ENCODE data around the gene ENTPD8.

ENTPD8 gene

DNA sequence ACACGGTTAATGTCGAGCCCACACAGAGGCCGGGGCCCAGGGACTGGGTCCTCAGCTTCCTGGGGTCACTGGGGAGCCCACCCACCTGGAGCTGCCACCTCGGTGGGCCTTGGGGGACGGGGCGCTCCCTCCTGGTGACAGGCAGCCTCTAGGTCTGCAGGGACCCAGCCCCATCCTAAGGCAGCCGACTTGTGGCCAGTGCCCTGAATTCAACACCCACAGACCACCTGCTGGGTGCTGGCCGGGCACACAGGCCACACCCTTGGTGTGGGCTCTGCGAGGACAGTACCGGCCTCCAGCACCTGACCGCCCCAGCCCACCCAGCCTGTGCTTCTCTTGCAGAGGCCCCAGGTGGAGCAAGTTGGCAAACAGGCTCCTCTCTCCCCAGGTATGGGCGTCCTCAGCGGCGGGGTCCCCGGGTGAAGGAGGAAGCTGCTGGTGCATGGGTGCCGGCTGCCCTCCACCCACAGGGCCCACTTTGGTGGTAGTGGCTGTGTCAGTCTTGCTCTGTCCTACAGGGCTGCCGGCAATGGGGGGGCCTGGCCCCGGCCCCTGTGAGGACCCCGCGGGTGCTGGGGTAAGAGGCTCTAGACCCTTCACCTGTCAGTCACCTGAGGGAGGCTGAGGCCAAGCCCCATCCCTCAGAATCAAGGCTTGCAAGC, 8.3 kb downstream of the ENTPD8 start:
- no peak overlapping the region for H3K4me3 ChIP-seq (ENCODE audit: low read length)
- no peak for DNase-seq (ENCODE audit: low read depth)
- TF ChIP-seq, protein P1, sequence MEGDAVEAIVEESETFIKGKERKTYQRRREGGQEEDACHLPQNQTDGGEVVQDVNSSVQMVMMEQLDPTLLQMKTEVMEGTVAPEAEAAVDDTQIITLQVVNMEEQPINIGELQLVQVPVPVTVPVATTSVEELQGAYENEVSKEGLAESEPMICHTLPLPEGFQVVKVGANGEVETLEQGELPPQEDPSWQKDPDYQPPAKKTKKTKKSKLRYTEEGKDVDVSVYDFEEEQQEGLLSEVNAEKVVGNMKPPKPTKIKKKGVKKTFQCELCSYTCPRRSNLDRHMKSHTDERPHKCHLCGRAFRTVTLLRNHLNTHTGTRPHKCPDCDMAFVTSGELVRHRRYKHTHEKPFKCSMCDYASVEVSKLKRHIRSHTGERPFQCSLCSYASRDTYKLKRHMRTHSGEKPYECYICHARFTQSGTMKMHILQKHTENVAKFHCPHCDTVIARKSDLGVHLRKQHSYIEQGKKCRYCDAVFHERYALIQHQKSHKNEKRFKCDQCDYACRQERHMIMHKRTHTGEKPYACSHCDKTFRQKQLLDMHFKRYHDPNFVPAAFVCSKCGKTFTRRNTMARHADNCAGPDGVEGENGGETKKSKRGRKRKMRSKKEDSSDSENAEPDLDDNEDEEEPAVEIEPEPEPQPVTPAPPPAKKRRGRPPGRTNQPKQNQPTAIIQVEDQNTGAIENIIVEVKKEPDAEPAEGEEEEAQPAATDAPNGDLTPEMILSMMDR (conservative IDR thresholded peaks at IDR 0.05; ENCODE audit: low read depth, low read length): no peak

DNA sequence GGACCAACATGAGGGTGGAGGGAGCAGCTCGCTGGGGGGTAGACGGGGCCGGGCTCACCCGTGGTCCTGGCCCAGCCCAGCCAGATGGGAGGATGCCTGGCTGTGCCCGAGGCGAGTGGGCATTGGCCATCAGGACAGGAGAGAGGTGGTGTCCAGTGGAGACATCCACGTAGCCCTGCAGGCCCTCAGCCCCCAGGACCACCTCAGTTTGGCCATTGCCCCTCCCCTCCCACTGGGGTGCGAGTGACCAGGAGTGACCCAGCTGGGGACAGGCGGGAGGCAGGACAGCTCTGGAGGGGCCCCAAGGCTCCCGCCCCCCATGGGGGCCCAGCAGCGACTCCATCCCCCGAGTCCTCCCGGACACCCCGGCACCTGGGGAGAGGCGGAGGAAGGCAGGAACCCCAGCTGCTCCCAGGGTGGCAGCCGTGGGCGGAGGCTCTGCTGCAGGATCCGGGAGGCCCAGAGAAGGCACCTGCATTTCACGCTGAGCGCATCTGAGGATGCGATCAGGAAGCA, 9.7 kb downstream of the ENTPD8 start:
- no peak overlapping the region for H3K4me3 ChIP-seq (ENCODE audit: low read length)
- no peak for DNase-seq (ENCODE audit: low read depth)
- TF ChIP-seq, protein P1 (conservative IDR thresholded peaks at IDR 0.05; ENCODE audit: low read depth, low read length): no peak

DNA sequence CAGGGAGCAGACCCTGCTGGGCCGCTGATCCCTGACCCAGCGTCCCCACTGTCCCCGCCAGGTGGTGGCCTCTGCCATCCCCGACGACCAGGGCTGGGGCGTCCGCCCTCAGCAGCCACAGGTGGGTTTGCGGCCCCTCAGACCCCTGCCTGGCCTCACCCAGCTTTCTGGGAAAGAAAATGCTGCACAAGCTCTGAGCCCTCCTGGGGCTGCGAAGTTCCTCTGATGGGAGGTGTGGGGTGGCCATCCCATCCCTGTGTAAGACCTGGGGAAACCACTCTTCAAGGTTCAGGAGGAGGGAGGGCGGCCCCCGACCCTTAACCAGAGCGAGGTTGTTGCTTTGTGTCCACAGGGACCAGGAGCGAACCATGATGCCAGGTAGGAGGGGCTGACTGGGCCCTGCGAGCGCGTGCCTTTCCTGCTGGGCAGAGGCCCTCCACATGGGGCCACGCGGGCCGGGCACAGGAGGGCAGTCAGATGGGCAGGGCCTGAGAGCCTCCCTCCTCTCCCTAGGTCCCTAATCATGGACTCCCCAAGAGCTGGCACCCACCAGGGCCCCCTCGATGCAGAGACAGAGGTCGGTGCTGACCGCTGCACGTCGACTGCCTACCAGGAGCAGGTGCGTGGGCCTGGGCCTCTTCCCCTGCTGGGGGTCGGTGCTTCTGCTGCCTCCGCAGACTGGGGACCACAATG, 10.3 kb downstream of the ENTPD8 start:
- TF ChIP-seq, protein P1 (conservative IDR thresholded peaks at IDR 0.05; ENCODE audit: low read depth, low read length): no peak
- DNase-seq (ENCODE audit: low read depth): no peak
- H3K4me3 ChIP-seq (ENCODE audit: low read length): no peak overlapping the region

DNA sequence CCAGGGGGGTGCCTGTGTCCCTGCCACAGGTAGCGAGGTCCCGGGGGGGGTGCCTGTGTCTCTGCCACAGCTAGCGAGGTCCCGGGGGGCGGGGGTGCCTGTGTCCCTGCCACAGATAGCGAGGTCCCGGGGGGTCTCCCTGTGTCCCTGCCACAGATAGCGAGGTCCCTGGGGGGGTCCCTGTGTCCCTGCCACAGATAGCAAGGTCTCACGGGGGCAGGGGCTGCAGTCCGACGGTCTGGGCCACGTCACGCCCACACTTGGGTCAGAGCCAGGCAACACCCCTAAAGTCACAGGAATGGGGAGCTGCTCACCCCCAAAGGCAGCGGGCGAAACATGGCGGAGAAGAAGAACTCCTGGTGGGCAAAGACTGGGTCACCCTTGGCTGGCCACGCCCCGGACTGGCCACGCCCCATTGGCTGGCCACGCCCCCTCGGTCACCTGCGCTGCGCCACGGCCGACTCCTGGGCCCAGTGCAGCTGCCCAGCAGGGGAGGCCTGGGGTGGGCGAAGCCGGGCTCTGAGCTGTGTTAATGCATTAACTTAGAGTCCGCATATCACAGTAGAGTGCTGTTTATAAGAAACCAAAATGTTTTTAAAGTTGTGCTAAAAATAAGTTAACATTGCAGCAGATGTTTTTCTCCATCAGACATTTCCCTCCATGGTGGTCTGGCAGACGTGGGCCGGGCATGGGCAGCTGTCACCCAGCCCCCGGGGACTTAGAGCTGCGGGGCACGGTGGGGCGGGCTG, 11.0 kb downstream of the ENTPD8 start:
- TF ChIP-seq, protein P1 (conservative IDR thresholded peaks at IDR 0.05; ENCODE audit: low read depth, low read length): no peak
- no peak for DNase-seq (ENCODE audit: low read depth)
- no peak overlapping the region for H3K4me3 ChIP-seq (ENCODE audit: low read length)

DNA sequence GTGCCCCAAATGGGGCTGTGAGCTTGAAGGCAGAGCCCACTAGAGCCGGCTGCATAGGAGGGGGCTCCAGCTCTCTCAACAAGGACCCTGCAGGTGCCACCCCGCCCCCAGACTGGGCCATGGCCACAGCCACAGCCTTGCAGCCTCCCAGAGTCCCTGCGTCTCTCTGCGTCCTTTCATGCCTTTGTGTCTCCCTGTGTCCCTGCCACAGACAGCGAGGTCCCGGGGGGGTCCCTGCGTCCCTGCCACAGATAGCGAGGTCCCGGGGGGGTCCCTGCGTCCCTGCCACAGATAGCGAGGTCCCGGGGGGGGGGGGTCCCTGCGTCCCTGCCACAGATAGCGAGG, 11.6 kb downstream of the ENTPD8 start:
- TF ChIP-seq, protein P1 (conservative IDR thresholded peaks at IDR 0.05; ENCODE audit: low read depth, low read length): no peak
- no peak for DNase-seq (ENCODE audit: low read depth)
- no peak overlapping the region for H3K4me3 ChIP-seq (ENCODE audit: low read length)

DNA sequence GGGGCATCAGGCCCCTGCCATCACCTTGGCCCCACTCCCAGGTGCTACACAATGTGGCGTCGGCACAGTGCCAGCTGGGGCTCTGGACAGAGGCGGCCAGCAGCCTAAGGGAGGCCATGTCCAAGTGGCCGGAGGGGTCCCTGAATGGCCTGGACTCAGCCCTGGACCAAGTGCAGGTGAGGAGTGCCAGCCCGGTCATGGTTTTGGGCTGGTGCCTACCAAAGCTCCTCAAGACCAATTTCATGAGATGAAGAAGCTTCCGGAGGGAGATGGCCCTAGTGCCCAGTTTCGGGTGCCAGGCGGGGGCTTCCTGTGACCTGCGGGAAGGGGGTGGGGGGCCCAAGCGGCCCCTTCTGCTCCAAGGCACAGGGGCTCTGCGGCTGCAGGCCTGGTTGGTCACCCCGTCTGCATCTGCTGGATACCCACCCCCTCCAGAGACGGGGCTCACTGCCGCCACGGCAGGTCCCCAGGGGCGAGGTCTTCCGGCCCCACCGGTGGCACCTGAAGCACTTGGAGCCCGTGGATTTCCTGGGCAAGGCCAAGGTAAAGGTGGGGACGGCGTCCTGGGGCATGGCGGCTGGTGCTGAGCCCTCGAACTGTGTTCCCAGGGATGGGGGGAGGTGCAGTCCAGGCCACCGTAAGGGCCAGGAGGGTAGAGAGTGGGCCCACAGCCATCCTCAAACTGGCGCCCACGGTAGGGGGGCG, 12.2 kb downstream of the ENTPD8 start:
- TF ChIP-seq, protein P1 (conservative IDR thresholded peaks at IDR 0.05; ENCODE audit: low read depth, low read length): no peak
- DNase-seq (ENCODE audit: low read depth): no peak
- H3K4me3 ChIP-seq (ENCODE audit: low read length): no peak overlapping the region
